H1 (cell line): ENCODE results near the gene EXOSC7. TPM values are rescaled to one million over a fixed set of nuclear protein-coding genes. Genes with fewer than 3 reads are reported as not detected.

Source experiments
- CTCF ChIA-PET: fragments of 300-600 bp; sonication (Branson Sonifier 250); formaldehyde crosslinking; loops from one replicate; lab custom pipeline; 2021; ENCODE audit not compliant: partially characterized antibody; lab: Charles Lee
- POLR2A ChIA-PET: fragments of 300-600 bp; sonication (Branson Sonifier 250); formaldehyde crosslinking; loops from one replicate; lab custom pipeline; 2021; ENCODE audit warnings: inconsistent platforms; ENCODE audit not compliant: partially characterized antibody; lab: Charles Lee
- DNase-seq, 2 experiments: peaks; one replicate each; pipeline versions ENCODE4 v3.0.0 to v3.0.0-alpha.2; 2010 to 2022; ENCODE audit warnings: low spot score in 2 of 2, low read depth in 1 of 2, mixed read lengths in 1 of 2
- FAIRE-seq: peaks from 2 replicates; lab custom pipeline; 2011; peaks lifted over from hg19 to GRCh38; lab: Jason Lieb, UNC
- H2AFZ ChIP-seq: 2 replicates; pipeline ENCODE4 v1.8.1; 2012; ENCODE audit warnings: low read length, inconsistent platforms
- H2AK5ac ChIP-seq: 2 replicates; pipeline ENCODE4 v1.6.1; 2013; ENCODE audit warnings: low read depth, low read length
- H2BK120ac ChIP-seq: replicated peaks from 2 replicates; pipeline ENCODE3; 2013; ENCODE audit warnings: low read depth, low read length, inconsistent platforms
- H2BK12ac ChIP-seq: 2 replicates; pipeline ENCODE4 v1.6.1; 2013; ENCODE audit warnings: low read depth, low read length
- H2BK15ac ChIP-seq: 2 replicates; pipeline ENCODE4 v1.6.1; 2013; ENCODE audit warnings: low read length
- H2BK20ac ChIP-seq: 2 replicates; pipeline ENCODE4 v1.6.1; 2013; ENCODE audit warnings: low read length
- H2BK5ac ChIP-seq: 2 replicates; pipeline ENCODE4 v1.6.1; 2013; ENCODE audit warnings: low read depth, low read length
- H3K14ac ChIP-seq: 2 replicates; pipeline ENCODE4 v1.6.1; 2013; ENCODE audit warnings: inconsistent platforms; ENCODE audit not compliant: insufficient read length
- H3K18ac ChIP-seq: 2 replicates; pipeline ENCODE4 v1.6.1; 2013; ENCODE audit warnings: low read length; ENCODE audit errors: extremely low read depth
- H3K23ac ChIP-seq: 2 replicates; pipeline ENCODE4 v1.6.1; 2013; ENCODE audit warnings: inconsistent platforms; ENCODE audit not compliant: insufficient read length
- H3K23me2 ChIP-seq: 2 replicates; pipeline ENCODE4 v1.6.1; 2013; ENCODE audit warnings: low read depth, low read length
- H3K27ac ChIP-seq: 2 replicates; pipeline ENCODE4 v1.6.1; 2011; ENCODE audit warnings: low read depth, low read length, inconsistent platforms
- H3K27me3 ChIP-seq, 4 experiments: replicated peaks in 1 of 4; 1 replicate in 1 of 4; 2 replicates in 3 of 4; pipeline versions ENCODE4 v1.6.1 to v1.8.1; 2011 to 2013; ENCODE audit warnings: low read length in 3 of 4, mild to moderate bottlenecking in 3 of 4, inconsistent platforms in 2 of 4, mixed read lengths in 2 of 4, moderate library complexity in 1 of 4; ENCODE audit not compliant: control insufficient read depth in 3 of 4, insufficient read depth in 3 of 4; ENCODE audit errors: extremely low read depth in 1 of 4
- H3K36me3 ChIP-seq, 4 experiments: 2 replicates each; pipeline versions ENCODE4 v1.6.1 to v1.8.1; 2011 to 2013; ENCODE audit warnings: mild to moderate bottlenecking in 4 of 4, low read length in 3 of 4, moderate library complexity in 2 of 4, control low read depth in 1 of 4, inconsistent platforms in 1 of 4; ENCODE audit not compliant: insufficient read depth in 4 of 4, control insufficient read depth in 2 of 4
- H3K4ac ChIP-seq: replicated peaks from 2 replicates; pipeline ENCODE3; 2013; ENCODE audit warnings: low read length, low read depth, mixed read lengths, inconsistent platforms; ENCODE audit not compliant: insufficient read length
- H3K4me1 ChIP-seq, 4 experiments: replicated peaks in 1 of 4; 1 replicate in 1 of 4; 2 replicates in 3 of 4; pipeline versions ENCODE4 v1.6.1 to v1.8.1; 2011 to 2013; ENCODE audit warnings: low read length in 3 of 4, inconsistent platforms in 2 of 4, mixed read lengths in 1 of 4; ENCODE audit not compliant: insufficient read depth in 4 of 4, control insufficient read depth in 3 of 4
- H3K4me2 ChIP-seq, 2 experiments: 2 replicates each; pipeline versions ENCODE4 v1.6.1 to v1.8.1; 2011 to 2013; ENCODE audit warnings: low read depth in 2 of 2, low read length in 2 of 2, control low read depth in 1 of 2, inconsistent platforms in 1 of 2, mild to moderate bottlenecking in 1 of 2; ENCODE audit not compliant: insufficient read depth in 1 of 2
- H3K4me3 ChIP-seq, 4 experiments: fragments of 200-600, 300-600 bp in 1 of 4; sonication (generic), shearing (Covaris generic), sonication (Bioruptor Twin) in 1 of 4; 2 replicates each; pipeline versions ENCODE4 v1.5.1 to v1.8.1; 2011 to 2016; ENCODE audit warnings: low read length in 4 of 4, low read depth in 3 of 4, control low read depth in 2 of 4, inconsistent platforms in 2 of 4, mild to moderate bottlenecking in 2 of 4, mixed read lengths in 1 of 4, moderate library complexity in 1 of 4; ENCODE audit not compliant: insufficient read depth in 2 of 4; ENCODE audit errors: extremely low read depth in 1 of 4
- H3K56ac ChIP-seq: replicated peaks from 2 replicates; pipeline ENCODE3; 2013; ENCODE audit warnings: low read depth, mild to moderate bottlenecking, mixed read lengths, low read length, inconsistent platforms; ENCODE audit not compliant: insufficient read length
- H3K79me1 ChIP-seq: 2 replicates; pipeline ENCODE4 v1.6.1; 2013; ENCODE audit warnings: low read depth, low read length, control low read depth
- H3K79me2 ChIP-seq, 2 experiments: 2 replicates each; pipeline versions ENCODE4 v1.6.1 to v1.8.1; 2012 to 2013; ENCODE audit warnings: low read length in 2 of 2, mild to moderate bottlenecking in 2 of 2, inconsistent platforms in 1 of 2; ENCODE audit not compliant: insufficient read depth in 2 of 2, control insufficient read depth in 1 of 2
- H3K9ac ChIP-seq, 4 experiments: replicated peaks in 1 of 4; 1 replicate in 1 of 4; 2 replicates in 3 of 4; pipeline versions ENCODE4 v1.6.1 to v1.8.1; 2011 to 2013; ENCODE audit warnings: low read depth in 3 of 4, low read length in 3 of 4, control low read depth in 2 of 4, mild to moderate bottlenecking in 2 of 4, moderate library complexity in 2 of 4, inconsistent platforms in 1 of 4; ENCODE audit errors: extremely low read depth in 1 of 4
- H3K9me3 ChIP-seq, 2 experiments: 2 replicates each; pipeline versions ENCODE4 v1.6.1 to v1.8.1; 2012 to 2013; ENCODE audit warnings: mild to moderate bottlenecking in 2 of 2, moderate library complexity in 2 of 2, control low read depth in 1 of 2, inconsistent platforms in 1 of 2, low read depth in 1 of 2, low read length in 1 of 2, mixed read lengths in 1 of 2; ENCODE audit not compliant: insufficient read depth in 2 of 2
- H4K20me1 ChIP-seq, 2 experiments: replicated peaks in 1 of 2; 2 replicates each; pipeline versions ENCODE3 to v1.8.1; 2011 to 2013; ENCODE audit warnings: inconsistent platforms in 2 of 2, low read length in 2 of 2, mild to moderate bottlenecking in 1 of 2; ENCODE audit not compliant: insufficient read depth in 2 of 2, control insufficient read depth in 1 of 2
- H4K5ac ChIP-seq: 2 replicates; pipeline ENCODE4 v1.6.1; 2013; ENCODE audit warnings: low read length, low read depth, mixed read lengths, inconsistent platforms; ENCODE audit not compliant: insufficient read length
- H4K8ac ChIP-seq: 2 replicates; pipeline ENCODE4 v1.8.0; 2013; ENCODE audit warnings: mild to moderate bottlenecking, moderate library complexity, low read length, inconsistent platforms; ENCODE audit not compliant: insufficient read depth; ENCODE audit errors: extremely low read depth
- H4K91ac ChIP-seq: replicated peaks from 2 replicates; pipeline ENCODE3; 2013; ENCODE audit warnings: low read length, mixed read lengths, inconsistent platforms; ENCODE audit not compliant: insufficient read length
- CBX5 ChIP-seq: fragments of 300-800, 300-1000 bp; sonication (generic); IDR thresholded peaks from 2 replicates; pipeline ENCODE4 v1.7.1; 2016; ENCODE audit warnings: antibody characterized with exemption, low read length, low read depth
- EGR1 ChIP-seq: IDR thresholded peaks from 2 replicates; pipeline ENCODE4 v1.6.1; 2011; ENCODE audit warnings: low read depth, low read length, borderline replicate concordance
- GTF2F1 ChIP-seq: IDR thresholded peaks from 2 replicates; pipeline ENCODE4 v1.6.1; 2012; ENCODE audit warnings: low read depth, low read length, improper control_type of control experiment, borderline replicate concordance
- WGBS, 2 experiments: shearing (Covaris generic) in 1 of 2; methylation state at CpG; one replicate each; pipeline versions ENCODE4 v1.1.6 to v1.1.7; 2013 to 2015; ENCODE audit warnings: low lambda C conversion rate in 2 of 2, mixed read lengths in 2 of 2, inconsistent platforms in 1 of 2, low coverage in 1 of 2, missing lambda C conversion rate in 1 of 2; ENCODE audit not compliant: insufficient replicate concordance in 2 of 2, insufficient coverage in 1 of 2, insufficient read length in 1 of 2; ENCODE audit errors: extremely low coverage in 1 of 2, missing lambda C conversion rate in 1 of 2; 5-methylcytosine and 5-hydroxymethylcytosine counted together
- polyA plus RNA-seq, 7 experiments: library from polyadenylated mRNA; depleted of rRNA in 3 of 7; stranded (reverse) in 5 of 7; unstranded in 2 of 7; fragments of >200 nt in 5 of 7; fragments of 200-250 nt in 2 of 7; gene quantifications; 1 replicate in 5 of 7; 2 replicates in 1 of 7; 4 replicates in 1 of 7; pipeline versions ENCODE4 v1.2.1 to v1.2.3, GENCODE V29; 2011 to 2013; ENCODE audit warnings: missing spikeins in 2 of 7, mixed read lengths in 2 of 7
- total RNA-seq: library from RNA; stranded (reverse); fragmentation: NEBNext Ultra II Directional; extraction: Animal tissue kit (Norgen Biotek cat#: 25700); gene quantifications from 2 replicates; pipeline ENCODE4 v1.2.1, GENCODE V29; 2021

EXOSC7 gene
- total and polyA plus RNA-seq, 2 of the 8 experiments (the other 6 are each of a cell fraction or from before 2014, with no cell fraction given), result 92.7 to 94.5 TPM

DNA sequence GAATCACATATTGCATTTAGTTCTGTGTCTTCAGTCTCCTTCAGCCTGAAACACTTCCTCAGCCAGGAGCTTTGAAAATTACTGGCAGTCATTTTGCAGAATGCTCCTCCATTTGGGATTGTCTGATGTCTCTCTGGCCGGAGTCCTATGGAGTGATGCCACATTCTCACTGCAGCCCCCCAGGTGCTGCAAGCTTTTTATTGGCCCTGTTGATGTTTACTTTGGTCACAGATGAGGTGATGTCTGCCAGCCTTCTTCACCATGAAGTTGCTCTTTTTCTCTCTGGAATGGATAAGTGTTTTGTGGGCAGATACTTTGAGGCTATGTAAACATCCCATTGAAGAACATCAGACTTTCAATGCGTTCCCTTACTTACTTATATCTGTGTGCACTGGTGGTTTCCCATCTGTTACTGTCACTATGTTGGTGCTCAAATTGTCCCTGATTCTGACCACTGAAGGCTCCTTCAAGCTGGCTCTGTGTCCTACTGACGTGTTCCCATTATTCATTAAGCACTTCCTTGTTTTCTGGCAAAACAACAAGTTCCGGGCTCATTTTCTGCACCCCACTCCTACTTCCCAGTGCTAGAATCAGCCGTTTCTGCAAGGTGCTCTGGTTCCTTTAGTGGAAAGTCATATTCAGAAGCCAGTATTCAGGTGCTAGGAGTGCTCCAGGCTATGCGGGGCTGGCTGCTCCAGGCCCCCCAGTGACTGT lies 48.7 kb downstream of the EXOSC7 start:
- H4K5ac ChIP-seq, result no peak overlapping the region
- no peak overlapping the region for H3K4me3 ChIP-seq
- peaks cover 0 to under 1% (median 0%) of the 10 kb centered on the region in 4 experiments; a peak in 1 of 7 replicates for H3K27me3 ChIP-seq
- H3K23ac ChIP-seq, result no peak overlapping the region
- no peak overlapping the region for H3K18ac ChIP-seq
- no peaks in the 10 kb centered on the region for H3K9me3 ChIP-seq
- H3K79me1 ChIP-seq, result no peaks in the 10 kb centered on the region
- H3K56ac ChIP-seq, result no peak overlapping the region
- no peaks in the 10 kb centered on the region for H3K36me3 ChIP-seq
- H4K20me1 ChIP-seq, result peaks cover 0 to 3% of the 10 kb centered on the region in 2 experiments
- no peaks in the 10 kb centered on the region for H3K79me2 ChIP-seq
- no peak for DNase-seq
- H2BK5ac ChIP-seq, result no peak overlapping the region
- no peak overlapping the region for H3K4me2 ChIP-seq
- H3K14ac ChIP-seq, result no peak overlapping the region
- no peak overlapping the region for H2BK15ac ChIP-seq
- H3K9ac ChIP-seq, result no peak overlapping the region
- 88% methylated on average over 6 of the region's 6 CpGs; no CpG with 5 or more reads in 1 of the 2 experiments for WGBS, 2 experiments
- ChIA-PET POLR2A (no interaction called here), CTCF (no interaction called here)
- no peak overlapping the region for H4K91ac ChIP-seq
- H2AK5ac ChIP-seq, result no peak overlapping the region
- no peak overlapping the region for H2BK12ac ChIP-seq
- H3K4me1 ChIP-seq, result no peaks in the 10 kb centered on the region; a peak in 4 of 7 replicates
- no peak overlapping the region for H4K8ac ChIP-seq
- H3K4ac ChIP-seq, result no peak overlapping the region
- no peak overlapping the region for H3K27ac ChIP-seq
- no peak for FAIRE-seq
- no peak overlapping the region for H2AFZ ChIP-seq
- no peak overlapping the region for H2BK120ac ChIP-seq
- H2BK20ac ChIP-seq, result no peak overlapping the region
- H3K23me2 ChIP-seq, result no peaks in the 10 kb centered on the region
- no peak for TF ChIP-seq EGR1
- TF ChIP-seq CBX5, result no peak
- no peak for TF ChIP-seq GTF2F1
